Measurements from ENCODE around the gene MOSMO.

The MOSMO gene

GRCh38 chr16:22052980-22053379 lies 45.1 kb downstream of the MOSMO start:
- no peak for DNase-seq

GRCh38 chr16:22053921-22054341 lies 46.0 kb downstream of the MOSMO start:
- no peak for DNase-seq

- no peak for DNase-seq
These were observed 47.1 kb downstream of the MOSMO start for GRCh38 chr16:22054847-22055590.

- no peak for DNase-seq
These were observed 48.0 kb downstream of the MOSMO start for GRCh38 chr16:22055881-22056280.

DNA sequence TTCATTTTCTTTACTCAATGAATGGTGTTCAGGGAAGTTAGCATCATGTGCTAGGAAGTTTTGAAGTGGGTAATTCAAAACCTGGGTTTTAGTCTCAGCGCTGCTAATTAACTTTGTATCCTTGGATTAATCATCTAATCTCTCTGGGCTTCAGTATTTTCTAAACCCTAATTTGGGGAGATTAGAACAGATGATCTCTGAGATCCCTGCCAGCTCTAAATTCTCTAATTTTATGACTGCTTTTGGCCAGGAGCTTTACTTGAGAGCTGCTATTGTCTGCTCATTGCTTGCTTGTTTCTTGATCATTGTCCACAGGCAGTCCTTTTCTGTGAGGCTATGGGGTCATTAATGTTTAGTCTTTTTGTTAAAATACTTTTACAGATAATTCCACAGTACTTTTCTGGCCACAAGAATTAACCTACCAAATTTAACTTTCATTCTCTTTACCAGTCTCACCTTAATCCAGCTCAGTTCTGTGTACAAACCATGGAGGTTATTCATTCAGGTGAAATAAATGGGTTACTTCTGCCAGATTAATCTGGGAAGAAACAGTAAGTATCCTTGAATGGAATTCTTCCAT lies 56.1 kb downstream of the MOSMO start:
- DNase-seq: no peak

DNA sequence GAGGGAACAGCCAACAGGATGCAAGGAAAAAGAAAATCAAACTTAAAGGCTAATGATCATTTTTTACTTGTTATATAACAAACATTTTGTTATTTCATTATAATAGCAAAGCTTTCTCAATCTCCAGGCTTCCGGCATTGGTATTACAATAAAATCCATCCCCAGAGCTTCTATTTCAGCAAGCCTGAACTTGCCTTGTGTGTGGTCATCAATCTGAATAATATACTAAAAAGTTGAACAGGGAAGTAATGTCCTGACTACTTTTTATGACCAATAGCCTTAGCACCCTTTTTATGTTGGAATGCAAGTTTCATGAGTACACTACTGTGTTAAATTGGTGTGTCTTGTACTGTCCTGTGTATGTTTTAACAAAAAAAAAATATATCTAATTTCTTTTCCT lies 57.3 kb downstream of the MOSMO start:
- DNase-seq: no peak

DNA sequence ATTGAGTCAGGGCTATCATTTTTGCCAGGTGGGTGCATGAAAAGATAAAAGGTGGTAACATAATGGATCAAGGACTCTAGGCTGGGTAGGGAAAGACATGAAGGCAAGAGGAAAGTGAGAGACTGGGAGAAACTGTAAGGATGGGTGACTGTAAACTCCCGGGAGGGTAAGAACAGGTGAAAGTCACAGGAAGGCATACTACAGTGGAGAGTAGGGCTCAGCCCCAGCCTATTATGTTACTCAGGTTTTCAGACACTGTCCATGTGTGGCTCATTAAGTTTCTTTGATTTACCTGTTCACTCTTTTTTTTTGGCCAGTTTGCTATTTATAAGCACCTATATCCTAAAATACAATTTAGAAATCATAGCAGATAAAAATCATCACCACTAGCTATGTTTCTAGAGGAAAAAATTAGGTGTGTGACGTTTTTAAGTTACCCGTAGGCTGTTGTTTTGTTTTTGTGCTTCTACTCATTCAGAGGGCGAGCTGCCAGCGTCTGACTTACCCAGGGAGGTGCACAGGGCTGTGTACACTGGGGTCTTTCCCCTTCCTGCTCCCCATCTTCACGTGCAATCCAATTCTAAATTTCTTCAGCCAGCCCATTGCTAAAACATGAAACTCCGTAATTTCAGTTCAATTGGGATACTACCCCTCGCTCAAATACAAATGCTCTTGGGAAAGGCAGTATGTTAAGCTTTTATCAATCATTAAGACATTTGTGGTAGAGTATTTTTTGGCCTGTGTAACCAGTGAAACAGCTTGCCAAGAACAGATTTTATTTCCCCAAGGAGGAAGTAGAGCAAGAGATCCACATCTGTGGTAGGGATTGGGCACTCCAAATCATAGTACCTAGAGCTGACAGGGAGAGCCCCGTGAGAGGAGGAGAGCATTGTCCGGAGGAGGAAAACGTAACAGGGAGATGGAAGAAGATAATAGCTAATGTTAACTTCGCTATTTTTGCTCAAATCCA lies 62.7 kb downstream of the MOSMO start:
- DNase-seq: no peak

DNA sequence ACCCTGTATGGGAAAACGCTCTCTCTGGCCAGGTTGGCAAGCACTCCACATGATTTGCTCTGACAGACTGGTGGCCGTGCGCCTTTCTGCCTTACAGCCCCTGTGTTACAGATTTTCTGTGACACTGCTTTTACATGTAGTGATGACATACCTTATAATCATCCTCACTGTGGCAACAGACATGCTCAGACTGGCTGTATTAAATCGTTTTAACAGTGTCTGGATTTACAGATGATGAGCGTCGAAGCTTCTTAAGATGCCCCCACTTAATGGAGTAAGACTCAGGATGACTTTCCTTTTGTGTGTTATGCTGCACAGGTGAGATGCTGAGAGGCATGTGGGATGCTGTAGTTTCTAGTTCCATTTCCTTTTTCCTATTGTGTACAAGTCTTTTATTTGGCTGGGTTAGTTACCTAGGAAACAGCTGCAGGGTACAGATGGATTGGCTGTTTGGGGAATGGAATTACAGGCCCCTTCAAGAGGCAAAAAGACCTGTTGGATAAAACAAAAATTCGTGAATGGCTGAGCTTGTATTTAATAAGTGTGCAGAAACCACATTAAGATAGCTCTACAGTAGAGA lies 63.5 kb downstream of the MOSMO start:
- no peak for DNase-seq

DNA sequence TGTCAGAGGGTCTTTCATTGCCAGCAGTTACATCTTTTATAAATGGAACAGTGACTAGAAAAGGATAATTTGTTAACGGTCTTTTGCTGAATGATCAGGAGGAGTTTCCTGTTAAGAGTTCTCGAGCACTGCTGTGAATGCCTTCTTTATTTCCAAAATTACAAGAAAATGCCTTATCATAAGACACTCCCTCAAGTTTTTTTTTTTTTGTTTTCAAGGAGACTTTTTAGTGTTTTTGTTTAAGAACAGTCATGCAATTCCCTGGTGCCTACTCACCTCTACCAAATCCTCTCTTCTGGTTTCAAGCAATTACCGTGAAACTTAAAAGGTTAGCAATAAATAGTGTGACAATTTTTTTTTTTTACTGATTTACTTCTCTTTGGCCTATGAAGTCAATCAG lies 65.4 kb downstream of the MOSMO start:
- no peak for DNase-seq

DNA sequence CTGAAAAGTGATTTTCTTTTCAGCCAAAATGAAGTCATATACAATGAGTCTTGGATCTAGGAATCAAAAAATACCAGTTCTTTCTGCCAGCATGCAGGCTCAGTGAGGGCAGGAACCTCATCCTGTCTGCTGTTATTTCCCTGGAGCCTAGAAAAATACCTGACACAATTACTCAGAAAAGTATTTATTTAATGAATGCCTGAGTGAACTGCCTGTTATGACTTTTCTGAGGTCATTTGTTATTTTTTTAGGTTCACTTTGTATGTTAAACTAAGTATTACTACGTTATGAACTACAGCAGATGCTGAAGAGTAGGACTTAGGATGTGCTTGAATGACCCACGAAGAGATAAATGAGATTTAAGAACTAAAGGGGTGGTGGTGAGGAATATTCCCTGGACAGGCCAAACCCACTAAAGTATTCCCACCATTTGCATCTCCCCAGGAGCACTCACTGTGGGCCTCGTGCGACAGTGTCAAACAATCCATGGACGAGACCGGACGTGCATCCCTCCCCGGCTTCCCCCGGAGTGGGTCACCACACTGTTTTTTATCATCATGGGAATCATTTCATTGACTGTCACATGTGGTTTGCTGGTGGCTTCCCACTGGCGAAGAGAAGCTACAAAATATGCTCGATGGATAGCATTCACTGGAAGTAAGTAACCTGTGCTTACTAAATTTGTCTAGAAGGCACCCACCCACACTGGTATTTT lies 67.3 kb downstream of the MOSMO start:
- no peak for DNase-seq

- DNase-seq: no peak
These were observed 67.9 kb downstream of the MOSMO start for GRCh38 chr16:22075776-22076175.

DNA sequence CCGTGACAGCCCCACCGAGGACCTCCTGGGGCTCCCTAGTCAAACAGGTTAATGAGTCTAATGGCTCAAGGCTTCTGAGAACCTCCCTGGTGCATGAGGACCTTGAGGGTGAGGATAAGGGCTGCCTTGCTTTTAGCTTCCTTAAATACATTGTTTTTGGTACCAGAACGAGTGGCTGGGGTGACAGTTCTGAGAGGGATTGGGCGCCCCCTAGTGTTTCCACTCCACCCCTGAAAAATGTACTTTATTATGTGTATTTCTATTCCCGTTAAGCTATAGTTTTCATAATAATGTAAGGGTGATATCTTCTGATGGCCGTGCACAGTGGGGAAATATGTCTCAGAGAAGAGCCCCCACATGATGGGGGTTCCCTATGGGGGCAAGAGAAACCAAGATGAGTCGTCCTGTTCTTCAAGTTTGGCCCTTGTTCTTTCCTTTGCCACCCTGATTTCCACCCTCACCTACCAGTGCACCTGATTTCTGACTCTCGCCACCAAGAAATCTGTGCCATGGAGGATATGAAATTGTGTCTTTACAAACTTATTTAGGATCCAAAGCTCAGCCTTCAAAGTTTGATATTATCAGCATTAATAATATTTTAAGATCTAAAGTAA lies 69.9 kb downstream of the MOSMO start:
- DNase-seq: peak; percentile 88

GRCh38 chr16:22078656-22079055 lies 70.7 kb downstream of the MOSMO start:
- DNase-seq: no peak

- DNase-seq: no peak
These were observed 73.1 kb downstream of the MOSMO start for GRCh38 chr16:22081050-22081449.

GRCh38 chr16:22086440-22086839 lies 78.5 kb downstream of the MOSMO start:
- DNase-seq: no peak

GRCh38 chr16:22088642-22089041 lies 80.7 kb downstream of the MOSMO start:
- no peak for DNase-seq

DNA sequence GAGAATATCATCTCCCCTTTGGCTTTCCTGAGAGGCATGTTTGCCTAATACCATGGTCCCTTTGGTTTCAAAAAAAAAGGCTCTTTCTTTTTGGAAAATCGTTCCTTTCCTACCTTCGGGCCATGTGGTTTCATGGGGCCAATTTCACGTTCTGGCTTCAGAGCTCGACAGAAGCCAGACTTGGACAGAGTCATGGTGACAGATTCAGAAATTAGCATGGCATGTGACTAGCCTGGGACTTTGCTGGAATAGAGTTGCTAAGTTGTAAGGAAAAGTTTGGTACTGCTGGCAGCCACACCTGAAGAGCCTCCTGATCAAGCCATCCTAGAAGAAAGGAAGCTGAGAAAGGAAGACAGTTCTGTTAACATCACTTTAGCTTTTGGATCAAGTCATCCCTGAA lies 82.0 kb downstream of the MOSMO start:
- no peak for DNase-seq

GRCh38 chr16:22091721-22092120 lies 83.8 kb downstream of the MOSMO start:
- no peak for DNase-seq

GRCh38 chr16:22092143-22092933 lies 84.4 kb downstream of the MOSMO start, which contains the start of gene VWA3A:
VWA3A (plus strand) TSS chr16:22092541; CDS start chr16:22092638, 97 bp downstream.
- no peak for DNase-seq

DNA sequence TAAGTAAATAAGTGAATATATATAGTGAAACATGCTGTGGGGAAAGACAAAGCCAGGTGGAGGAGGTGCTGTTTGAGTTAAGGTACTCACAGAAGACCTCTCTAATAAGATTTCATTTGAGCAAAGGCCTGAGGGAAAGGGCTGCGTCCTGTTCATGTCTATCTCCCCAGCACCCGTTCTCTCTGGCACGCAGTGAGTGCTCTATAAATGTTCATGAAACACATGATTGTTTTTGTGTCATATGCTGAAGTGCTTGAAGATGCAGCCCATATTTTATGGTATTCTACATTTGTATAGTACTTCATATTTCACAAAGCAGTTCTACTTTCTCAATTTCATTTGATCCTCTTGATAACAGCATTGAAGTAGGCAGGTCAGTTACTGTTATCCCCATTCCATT lies 85.4 kb downstream of the MOSMO start:
- DNase-seq: no peak

DNA sequence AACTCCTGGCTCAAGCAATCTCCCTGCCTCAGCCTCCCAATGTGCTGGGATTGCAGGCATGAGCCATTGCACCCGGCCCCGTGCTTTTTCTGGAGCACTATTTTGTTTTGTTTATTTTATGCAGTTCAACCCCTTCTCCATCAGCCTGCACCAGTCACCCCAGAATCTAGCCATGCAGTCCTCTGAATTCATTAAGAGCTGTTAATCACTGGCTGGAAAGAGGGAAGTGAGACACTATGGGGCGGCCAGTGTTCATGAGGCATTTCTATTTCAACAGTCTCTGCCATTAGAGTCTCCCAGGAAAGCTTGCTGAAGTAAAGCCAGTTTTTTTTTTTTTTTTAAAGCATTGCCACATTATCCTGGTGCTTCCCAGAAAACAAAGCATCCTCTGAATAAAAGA lies 86.1 kb downstream of the MOSMO start:
- no peak for DNase-seq
